Mucosa of stomach (tissue), 1 donor: ENCODE measurements around the gene ZNF431.
"Not testable (repeated sequence)": the region's sequence is repeated elsewhere in the genome, so short reads cannot be mapped to it uniquely, and the experiment has no call there.

ENCODE experiments used
- H3K27me3 ChIP-seq: one replicate; pipeline ENCODE4 v1.7.0; 2013; ENCODE audit warnings: mild to moderate bottlenecking, low read length; ENCODE audit not compliant: control insufficient read depth, insufficient read depth
- H3K36me3 ChIP-seq: one replicate; pipeline ENCODE4 v1.7.0; 2013; ENCODE audit warnings: low read length; ENCODE audit not compliant: control insufficient read depth, insufficient read depth
- H3K4me1 ChIP-seq: one replicate; pipeline ENCODE4 v1.7.0; 2013; ENCODE audit warnings: mild to moderate bottlenecking, low read length; ENCODE audit not compliant: control insufficient read depth, insufficient read depth
- H3K4me3 ChIP-seq: one replicate; pipeline ENCODE4 v1.7.0; 2013; ENCODE audit warnings: low read length
- H3K9ac ChIP-seq: one replicate; pipeline ENCODE4 v1.7.0; 2013; ENCODE audit warnings: mild to moderate bottlenecking, low read length, moderate library complexity
- H3K9me3 ChIP-seq: one replicate; pipeline ENCODE4 v1.7.0; 2013; ENCODE audit warnings: mild to moderate bottlenecking, low read length, moderate library complexity; ENCODE audit not compliant: control insufficient read depth
- donor health status: Pancreatic carcinoma.

ZNF431 gene

DNA sequence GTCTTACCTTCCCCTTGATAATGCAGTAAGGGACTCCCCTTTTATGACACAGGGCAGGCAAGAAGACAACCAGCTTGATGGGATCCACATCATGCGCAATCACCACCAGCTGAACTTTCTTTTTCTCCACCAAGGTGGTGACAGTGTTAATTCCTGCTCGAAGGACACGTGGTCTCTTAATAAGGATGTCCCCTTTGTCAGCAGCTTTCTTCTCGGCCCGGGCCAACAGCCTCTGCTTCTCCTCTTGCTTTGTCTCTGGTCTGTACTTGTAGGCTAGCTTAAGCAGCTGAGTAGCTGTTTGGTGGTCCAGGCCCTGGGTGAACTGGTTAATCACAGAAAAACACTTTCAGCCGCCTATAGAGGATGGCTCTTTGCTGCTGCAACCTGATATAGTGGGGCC lies 8.0 kb downstream of the ZNF431 start:
- H3K27me3 ChIP-seq, result no peaks in the 10 kb centered on the region
- H3K36me3 ChIP-seq, result no peaks in the 10 kb centered on the region

DNA sequence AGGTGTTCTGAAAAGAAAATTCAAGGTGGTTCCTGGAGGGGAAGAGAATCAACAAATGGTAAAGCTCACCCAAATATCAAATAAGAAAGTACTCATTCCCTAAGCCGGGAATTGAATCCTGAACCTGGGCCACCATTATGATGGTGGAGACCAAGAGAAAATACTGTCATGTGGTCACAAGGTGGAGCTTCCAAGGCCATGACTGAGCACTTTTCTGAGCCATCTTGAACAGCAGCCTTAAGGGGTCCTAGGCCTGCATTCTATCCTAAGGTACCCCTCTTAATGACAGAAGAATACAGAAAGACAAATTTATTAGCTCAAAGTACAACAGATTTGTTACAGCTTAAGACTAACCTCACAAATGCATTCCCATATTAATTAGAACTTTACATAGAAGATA lies 9.6 kb downstream of the ZNF431 start:
- H3K4me1 ChIP-seq, result no peaks in the 10 kb centered on the region
- H3K4me3 ChIP-seq, result no peak overlapping the region
- no peaks in the 10 kb centered on the region for H3K9me3 ChIP-seq
- no peaks in the 10 kb centered on the region for H3K27me3 ChIP-seq
- no peak overlapping the region for H3K9ac ChIP-seq
- H3K36me3 ChIP-seq, result no peaks in the 10 kb centered on the region

More for the DNA sequence above, 8.0 kb downstream of the ZNF431 start:
- Histone ChIP-seq H3K4me3 (no peak overlapping the region), H3K9me3 (no peaks in the 10 kb centered on the region), H3K9ac (no peak overlapping the region), H3K4me1 (no peaks in the 10 kb centered on the region)

DNA sequence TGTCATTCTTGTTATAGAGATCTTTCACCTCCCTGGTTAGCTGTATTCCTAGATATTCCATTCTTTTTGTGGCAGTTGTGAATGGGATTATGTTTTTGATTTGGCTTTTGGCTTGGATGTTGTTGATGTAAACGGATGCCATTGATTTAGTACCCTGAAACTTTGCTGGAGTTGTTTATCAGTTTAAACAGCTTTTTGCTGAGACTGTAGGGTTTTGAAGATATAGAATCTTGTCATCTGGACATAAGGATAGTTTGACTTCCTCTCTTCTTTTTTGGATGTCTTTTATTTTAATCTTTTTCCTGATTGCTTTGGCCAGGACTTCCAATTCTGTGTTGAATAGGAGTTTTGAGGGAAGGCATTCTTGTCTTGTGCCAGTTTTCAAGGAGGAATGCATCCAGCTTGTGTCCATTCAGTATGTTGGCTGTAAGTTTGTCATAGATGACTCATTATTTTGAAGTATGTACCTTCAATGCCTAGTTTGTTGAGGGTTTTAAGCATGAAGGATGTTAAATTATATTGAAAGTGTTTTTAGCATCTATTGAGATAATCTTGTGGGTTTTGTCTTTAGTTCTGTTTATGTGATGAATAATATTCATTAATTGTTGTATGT lies 16.8 kb downstream of the ZNF431 start:
- Histone ChIP-seq H3K9ac (no peak overlapping the region), H3K4me1 (no peaks in the 10 kb centered on the region), H3K27me3 (no peaks in the 10 kb centered on the region), H3K9me3 (no peaks in the 10 kb centered on the region), H3K36me3 (no peaks in the 10 kb centered on the region), H3K4me3 (no peak overlapping the region)

DNA sequence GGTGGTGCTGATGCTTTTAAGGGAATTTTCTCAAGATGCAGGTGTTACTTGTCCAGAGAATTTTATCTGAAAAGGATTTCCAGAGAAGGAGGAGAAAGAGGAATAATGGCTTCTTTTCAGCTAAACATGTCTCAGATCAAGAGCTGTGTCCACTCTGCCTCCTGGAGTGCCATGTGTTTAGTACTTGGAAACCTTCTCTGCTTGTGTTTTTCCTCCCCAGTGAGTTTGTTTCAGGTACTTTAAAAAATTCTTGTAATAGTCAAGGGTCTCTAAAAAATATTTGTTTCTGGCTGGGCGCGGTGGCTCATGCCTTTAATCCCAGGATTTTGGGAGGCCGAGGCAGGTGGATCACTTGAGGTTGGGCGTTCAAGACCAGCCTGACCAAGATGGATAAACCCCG lies 22.7 kb downstream of the ZNF431 start:
- no peaks in the 10 kb centered on the region for H3K27me3 ChIP-seq
- no peak overlapping the region for H3K4me3 ChIP-seq
- H3K9me3 ChIP-seq, result no peaks in the 10 kb centered on the region
- H3K9ac ChIP-seq, result no peak overlapping the region
- H3K4me1 ChIP-seq, result no peaks in the 10 kb centered on the region
- no peaks in the 10 kb centered on the region for H3K36me3 ChIP-seq

DNA sequence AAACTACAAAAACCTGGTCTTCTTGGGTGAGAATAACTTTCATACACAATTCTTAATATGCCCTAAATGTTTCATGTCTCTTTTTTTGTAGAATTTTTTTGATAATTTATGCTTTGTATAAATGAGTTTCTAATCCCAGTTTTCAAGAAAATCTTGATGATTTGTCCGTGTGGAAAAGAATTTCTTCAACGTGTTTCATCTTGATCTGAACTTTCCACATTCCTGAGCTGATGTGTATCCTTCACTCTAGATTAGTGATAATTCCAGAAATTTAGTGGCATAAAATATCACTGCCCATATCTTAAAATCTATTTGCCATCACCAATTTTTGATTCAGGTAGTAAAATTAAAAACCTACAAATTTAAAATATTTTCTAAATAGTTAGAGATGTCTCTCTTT lies 24.6 kb downstream of the ZNF431 start:
- Histone ChIP-seq H3K4me1 (no peaks in the 10 kb centered on the region), H3K4me3 (no peak overlapping the region), H3K27me3 (no peaks in the 10 kb centered on the region), H3K36me3 (no peaks in the 10 kb centered on the region), H3K9me3 (no peaks in the 10 kb centered on the region), H3K9ac (no peak overlapping the region)

DNA sequence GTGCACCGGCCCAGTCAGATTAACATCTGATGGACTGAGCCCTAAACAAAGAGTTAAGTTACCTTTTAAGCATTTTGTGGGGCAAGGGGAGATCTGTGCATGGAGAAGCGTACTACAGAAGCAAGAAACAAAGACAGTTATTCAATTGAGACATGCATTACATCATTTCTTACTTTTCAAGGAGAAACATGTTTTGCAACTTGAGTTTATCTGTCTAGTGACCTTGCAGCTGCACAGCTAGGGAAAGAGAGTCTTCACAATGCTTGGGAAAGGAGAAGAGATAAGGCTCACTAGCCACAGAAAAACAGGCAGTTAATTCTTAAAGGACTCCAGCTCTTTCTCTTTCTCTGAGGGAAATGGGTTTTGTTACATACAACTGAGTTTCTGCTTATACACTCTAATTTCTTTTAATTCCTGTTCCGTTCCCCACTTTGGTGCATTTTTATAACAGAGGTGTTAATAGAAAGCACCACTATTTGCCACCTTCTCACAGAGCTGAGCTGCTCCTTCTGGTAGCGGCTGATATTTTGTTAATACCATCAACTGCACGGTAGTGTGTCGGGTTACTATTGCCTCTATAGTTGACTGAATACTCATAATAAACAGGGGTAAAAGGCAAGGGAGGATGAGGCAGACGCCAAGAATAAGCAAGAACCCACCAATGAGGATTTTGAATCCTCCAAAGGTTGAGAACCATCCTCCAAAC lies 55.9 kb downstream of the ZNF431 start:
- H3K4me1 ChIP-seq, result no peaks in the 10 kb centered on the region
- no peak overlapping the region for H3K9ac ChIP-seq
- H3K36me3 ChIP-seq, result no peaks in the 10 kb centered on the region
- H3K9me3 ChIP-seq, result no peaks in the 10 kb centered on the region
- H3K4me3 ChIP-seq, result no peak overlapping the region
- no peaks in the 10 kb centered on the region for H3K27me3 ChIP-seq

DNA sequence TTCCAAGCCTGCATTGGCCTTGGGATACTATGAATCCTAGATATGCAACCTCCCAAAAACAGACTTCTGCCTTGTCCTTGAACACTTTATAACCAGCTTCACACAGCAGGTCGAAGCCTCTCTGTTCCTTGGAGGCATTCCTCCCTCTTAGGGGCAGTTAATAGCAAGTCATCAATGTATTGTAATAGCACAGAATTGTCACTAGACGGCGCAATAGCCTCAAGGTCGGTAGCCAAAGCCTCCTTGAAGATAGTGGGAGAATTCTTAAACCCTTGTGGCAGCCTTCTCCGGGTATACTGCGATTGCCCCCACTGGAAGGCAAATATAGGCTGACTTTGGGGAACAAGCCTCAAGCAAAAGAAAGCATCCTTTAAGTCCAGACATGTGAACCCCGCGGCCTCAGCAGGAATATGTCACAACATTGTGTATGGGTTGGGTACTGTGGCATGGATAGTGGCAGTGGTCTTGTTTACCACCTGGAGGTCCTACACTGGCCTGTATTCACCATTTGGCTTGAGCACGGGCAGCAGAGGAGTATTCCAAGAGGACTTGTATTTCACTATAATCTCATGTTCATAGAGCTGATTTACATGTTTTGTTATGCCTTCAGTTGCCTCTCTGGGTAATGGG lies 61.1 kb downstream of the ZNF431 start:
- Histone ChIP-seq H3K36me3 (no peaks in the 10 kb centered on the region), H3K9ac (no peak overlapping the region), H3K4me1 (peaks cover 5% of the 10 kb centered on the region)

DNA sequence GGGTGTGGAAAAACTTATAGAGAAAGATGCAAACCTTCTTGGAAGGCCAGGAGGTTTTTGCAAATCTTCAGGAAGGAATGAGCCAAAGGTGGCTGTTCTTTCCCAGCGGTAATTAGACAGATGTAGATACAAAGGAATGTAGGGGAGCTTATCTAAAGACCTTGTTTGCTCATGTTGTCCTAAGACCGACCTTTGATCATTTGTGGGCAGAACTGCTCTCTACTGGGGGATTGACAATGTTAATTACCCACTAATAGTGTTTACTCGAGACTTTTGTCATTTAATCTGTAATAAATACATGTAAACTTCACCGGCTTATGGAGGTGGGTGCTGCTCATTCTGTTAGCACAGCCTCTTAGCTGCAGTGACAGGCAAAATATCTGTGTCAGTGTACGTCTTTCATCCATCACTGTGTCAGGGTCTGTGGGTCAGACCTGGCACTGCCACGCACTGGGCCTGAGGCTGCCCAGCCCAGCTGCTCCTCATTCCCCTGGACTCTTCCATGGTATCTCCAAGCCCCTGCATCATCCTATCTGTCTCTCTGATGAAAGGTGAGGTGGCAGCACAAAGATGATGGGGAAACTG lies 68.3 kb downstream of the ZNF431 start:
- no peak overlapping the region for H3K9ac ChIP-seq
- H3K9me3 ChIP-seq, result no peaks in the 10 kb centered on the region
- no peak overlapping the region for H3K4me3 ChIP-seq
- no peaks in the 10 kb centered on the region for H3K27me3 ChIP-seq
- H3K4me1 ChIP-seq, result peaks cover 12% of the 10 kb centered on the region
- H3K36me3 ChIP-seq, result no peaks in the 10 kb centered on the region

More for the DNA sequence above, 61.1 kb downstream of the ZNF431 start:
- H3K4me3 ChIP-seq, result no peak overlapping the region
- H3K27me3 ChIP-seq, result no peaks in the 10 kb centered on the region
- H3K9me3 ChIP-seq, result no peaks in the 10 kb centered on the region

DNA sequence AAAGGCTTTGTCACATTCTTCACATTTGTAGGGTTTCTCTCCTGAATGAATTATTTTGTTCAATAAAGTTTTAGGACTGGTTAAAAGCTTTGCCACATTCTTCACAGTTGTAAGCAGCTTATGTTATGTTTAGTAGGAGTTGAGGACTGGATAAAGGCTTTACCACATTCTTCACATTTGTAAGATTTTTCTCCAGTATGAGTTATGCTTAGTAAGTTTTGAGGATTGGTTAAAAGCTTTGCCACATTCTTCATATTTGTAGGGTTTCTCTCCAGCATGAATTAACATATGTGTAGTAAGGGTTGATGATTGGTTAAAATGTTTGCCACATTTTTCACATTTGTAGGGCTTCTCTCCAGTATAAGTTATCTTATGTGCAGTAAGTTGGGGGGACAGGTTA lies 79.9 kb downstream of the ZNF431 start:
- Histone ChIP-seq H3K4me1 (no peaks in the 10 kb centered on the region), H3K9ac (no peak overlapping the region), H3K4me3 (no peak overlapping the region), H3K27me3 (no peaks in the 10 kb centered on the region), H3K9me3 (no peaks in the 10 kb centered on the region), H3K36me3 (no peaks in the 10 kb centered on the region)

DNA sequence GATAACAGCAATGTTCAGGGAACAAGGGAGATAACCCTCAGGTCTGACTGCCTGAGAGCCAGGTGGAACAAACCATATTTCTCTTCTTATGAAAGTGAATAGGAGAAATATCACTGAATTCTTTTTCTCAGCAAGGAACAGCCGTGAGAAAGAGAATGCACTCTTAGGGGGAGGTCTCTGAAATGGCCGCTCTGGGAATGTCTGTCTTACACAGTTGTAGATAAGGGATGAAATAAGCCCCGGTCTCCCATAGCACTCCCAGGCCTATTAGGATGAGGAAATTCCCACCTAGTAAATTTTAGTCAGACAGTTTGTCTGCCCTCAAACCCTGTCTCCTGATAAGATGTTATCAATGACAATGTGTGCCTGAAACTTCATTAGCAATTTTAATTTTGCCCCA lies 88.1 kb downstream of the ZNF431 start:
- H3K4me3 ChIP-seq, H3K36me3 ChIP-seq, H3K27me3 ChIP-seq, H3K9ac ChIP-seq, H3K9me3 ChIP-seq, H3K4me1 ChIP-seq: not testable (repeated sequence)

DNA sequence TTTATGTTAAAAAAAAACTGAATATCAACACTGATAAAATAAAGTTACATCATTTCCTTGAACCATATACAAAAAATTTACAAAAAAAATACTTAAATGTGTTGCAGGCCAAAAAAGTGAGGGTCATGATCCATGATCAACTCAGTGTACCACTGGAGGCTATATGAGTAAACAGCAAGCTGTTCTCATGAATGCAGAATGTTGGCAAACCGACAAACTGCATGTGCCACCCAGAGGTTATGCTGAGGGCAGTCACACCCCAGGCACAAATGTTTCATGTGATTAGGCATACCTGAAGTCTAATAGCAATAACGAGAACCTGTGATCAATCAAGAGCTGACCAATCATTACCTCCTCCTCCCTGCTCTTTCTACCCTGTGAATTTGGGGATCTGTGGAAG lies 91.9 kb downstream of the ZNF431 start:
- Histone ChIP-seq H3K4me3 (no peak overlapping the region), H3K36me3 (no peaks in the 10 kb centered on the region), H3K9me3 (no peaks in the 10 kb centered on the region), H3K27me3 (no peaks in the 10 kb centered on the region), H3K9ac (no peak overlapping the region), H3K4me1 (peaks cover 23% of the 10 kb centered on the region)

DNA sequence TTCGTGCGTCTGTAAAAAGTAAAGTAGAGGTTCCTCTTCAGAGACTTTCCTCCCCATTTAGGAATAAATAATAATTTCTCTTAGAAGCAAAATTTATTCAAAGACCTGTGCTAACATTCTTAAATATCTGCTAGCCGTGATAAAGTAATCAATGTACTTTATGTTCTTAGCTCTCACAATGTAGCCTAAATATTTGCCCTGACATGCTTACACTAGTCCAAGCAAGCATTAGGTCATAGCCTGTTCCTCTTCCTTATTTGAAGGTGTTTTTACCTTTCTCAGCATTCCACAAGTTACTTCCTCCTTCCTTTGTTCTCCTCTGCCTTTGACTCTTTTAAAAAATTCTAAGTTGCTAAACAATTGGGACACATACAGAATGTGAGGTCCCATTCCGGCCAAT lies 94.9 kb downstream of the ZNF431 start:
- not testable (repeated sequence) for H3K9ac ChIP-seq

More for the DNA sequence above, 94.9 kb downstream of the ZNF431 start:
- not testable (repeated sequence) for H3K4me3 ChIP-seq, H3K27me3 ChIP-seq, H3K9me3 ChIP-seq, H3K36me3 ChIP-seq
- H3K4me1 ChIP-seq, result peaks cover 23% of the 10 kb centered on the region
